HG03196 (cell line): Measurements from ENCODE around the gene PGAM5.
"Not testable (repeated sequence)": the region's sequence is repeated elsewhere in the genome, so short reads cannot be mapped to it uniquely, and the experiment has no call there.

ENCODE experiments used
- ATAC-seq: cut with Tn5 transposase; IDR thresholded peaks from one replicate; pipeline ENCODE4 v1.9.1; 2021; ENCODE audit not compliant: unreplicated experiment

PGAM5 gene

DNA sequence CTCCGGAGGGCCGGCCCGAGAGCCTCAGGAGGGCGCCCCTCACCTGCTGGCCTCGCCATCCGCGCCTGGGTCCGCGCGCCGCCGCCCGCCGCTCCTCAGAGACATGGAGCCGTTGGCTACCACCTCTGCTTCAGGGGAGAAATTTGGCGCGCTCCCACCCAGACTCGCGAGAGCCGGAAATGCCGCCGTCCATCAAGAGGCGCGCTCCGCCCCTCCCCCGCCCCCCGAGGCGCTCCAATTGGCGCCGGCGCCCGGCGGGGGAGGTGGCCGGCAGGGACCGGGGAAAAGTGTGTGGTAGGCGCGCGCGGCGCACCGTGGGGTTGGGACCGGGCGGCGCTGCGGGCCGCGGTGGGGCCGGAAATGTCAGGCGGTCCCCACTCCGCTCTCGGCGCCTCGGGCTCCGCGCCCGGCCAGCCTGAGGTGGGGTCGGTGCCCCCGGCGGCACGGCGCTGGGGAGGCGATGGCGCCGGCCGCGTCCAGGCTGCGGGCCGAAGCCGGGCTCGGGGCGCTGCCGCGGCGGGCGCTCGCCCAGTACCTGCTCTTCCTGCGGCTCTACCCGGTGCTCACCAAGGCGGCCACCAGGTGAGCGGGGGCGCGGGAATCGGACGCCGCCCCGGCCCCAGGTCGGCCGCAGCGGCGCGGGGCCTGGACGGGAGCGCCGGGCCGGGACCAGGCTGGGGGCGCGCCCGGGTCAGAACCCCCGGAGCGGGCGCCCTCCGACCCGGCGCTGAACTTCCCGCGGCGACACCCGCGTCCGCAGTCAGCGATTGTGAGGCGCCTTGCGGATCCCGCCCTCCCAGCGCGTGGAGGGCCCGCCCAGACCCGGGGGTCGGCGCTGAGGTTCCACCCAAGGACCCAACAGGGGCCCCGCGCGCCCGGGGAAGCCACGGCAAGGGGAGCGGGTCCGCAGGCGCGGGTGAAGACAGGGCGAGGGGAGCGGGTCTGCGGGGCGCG, 23.2 kb upstream of the PGAM5 start, which contains the start of the genes POLE and PXMP2:
POLE (minus strand) TSS at position 132 of the 954 bp plus-strand sequence; CDS start at position 105, 27 bp downstream.
PXMP2 (plus strand) TSS at position 377 of the 954 bp plus-strand sequence; CDS start at position 461, 84 bp downstream.
- ATAC-seq, result peak; percentile 92

DNA sequence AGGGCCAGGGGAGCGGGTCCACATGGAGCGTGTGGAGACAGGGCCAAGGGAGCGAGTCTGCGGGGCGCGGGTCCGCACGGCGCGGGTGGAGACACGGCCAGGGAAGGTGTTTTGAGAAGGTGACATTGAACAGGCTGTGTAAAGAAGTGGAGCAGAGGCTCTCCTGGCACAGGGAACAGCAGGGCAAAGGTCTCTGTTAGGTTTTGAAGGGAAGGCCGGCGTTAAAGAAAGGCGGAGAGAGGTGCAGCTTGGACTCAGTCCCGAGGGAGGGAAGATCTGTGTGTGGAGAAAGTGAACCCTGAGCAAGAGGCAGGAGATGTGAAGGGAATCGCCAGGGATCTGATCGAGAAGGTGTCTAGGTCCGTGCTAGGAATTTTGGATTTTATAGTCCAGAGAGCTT, 21.4 kb upstream of the PGAM5 start:
- no peak for ATAC-seq

DNA sequence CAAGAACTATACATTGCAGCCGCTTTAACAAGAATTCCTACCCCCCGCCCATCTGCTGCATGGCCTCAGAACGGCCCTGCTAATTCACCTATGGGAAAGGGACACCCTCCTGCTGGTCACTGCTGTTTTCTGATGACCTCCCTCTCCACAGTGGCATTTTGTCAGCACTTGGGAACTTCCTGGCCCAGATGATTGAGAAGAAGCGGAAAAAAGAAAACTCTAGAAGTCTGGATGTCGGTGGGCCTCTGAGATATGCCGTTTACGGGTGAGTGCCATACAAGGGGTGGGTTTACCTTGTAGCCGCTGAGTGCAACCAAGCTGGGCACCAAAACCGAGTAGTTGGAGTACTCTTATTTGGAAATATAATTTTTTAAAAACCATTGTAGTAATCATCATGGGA, 20.5 kb upstream of the PGAM5 start:
- ATAC-seq, result no peak

DNA sequence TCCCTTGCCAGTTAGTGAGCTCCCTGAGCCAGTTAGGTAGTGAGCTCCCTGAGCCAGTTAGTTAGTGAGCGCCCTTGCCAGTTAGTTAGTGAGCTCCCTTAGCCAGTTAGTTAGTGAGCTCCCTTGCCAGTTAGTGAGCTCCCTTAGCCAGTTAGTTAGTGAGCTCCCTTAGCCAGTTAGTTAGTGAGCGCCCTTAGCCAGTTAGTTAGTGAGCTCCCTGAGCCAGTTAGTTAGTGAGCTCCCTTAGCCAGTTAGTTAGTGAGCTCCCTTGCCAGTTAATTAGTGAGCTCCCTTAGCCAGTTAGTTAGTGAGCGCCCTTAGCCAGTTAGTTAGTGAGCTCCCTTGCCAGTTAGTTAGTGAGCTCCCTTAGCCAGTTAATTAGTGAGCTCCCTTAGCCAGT, 18.6 kb upstream of the PGAM5 start:
- not testable (repeated sequence) for ATAC-seq

DNA sequence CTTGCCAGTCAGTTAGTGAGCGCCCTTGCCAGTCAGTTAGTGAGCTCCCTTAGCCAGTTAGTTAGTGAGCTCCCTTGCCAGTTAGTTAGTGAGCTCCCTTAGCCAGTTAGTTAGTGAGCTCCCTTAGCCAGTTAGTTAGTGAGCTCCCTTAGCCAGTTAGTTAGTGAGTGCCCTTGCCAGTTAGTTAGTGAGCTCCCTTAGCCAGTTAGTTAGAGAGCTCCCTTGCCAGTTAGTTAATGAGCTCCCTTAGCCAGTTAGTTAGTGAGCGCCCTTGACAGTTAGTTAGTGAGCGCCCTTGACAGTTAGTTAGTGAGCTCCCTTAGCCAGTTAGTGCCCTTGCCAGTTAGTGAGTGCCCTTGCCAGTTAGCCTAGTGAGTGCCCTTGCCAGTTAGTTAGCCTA, 15.8 kb upstream of the PGAM5 start:
- not testable (repeated sequence) for ATAC-seq

DNA sequence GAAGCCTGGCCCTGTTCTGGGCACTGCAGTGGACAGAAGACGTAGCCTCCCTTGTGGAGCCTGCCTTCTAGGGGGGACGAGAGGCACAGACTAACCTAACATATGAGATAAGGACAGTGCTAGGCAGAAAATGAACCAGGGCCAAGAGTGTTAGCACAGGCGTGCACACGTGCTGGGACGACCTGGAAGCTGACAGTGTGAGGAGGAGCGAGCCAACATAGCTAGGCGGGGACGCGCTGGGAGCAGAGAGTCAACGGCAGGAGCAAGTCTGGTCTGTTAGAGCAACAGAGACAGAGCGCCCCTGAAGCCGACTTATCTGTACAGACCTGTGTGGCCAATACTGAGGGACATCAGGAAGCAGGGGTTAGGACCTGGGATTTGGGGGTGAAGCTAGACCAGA, 15.2 kb upstream of the PGAM5 start:
- ATAC-seq, result no peak

DNA sequence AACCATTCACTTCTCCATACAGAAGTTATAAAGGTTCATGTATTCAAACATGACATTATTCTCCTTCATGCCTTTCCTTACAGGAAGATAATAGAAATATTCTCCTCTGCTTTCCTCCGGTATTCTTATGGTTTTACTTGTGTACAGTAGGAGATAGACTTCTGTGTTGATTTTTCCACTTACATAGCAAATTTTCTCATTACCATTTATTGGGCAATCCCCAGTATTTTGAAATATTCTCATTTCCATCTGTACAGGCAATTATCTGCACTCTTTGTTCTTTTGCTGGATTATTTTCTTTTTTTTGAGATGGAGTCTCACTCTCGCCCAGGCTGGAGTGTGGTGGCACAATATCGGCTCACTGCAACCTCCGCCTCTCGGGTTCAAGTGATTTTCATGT, 12.3 kb upstream of the PGAM5 start:
- no peak for ATAC-seq

DNA sequence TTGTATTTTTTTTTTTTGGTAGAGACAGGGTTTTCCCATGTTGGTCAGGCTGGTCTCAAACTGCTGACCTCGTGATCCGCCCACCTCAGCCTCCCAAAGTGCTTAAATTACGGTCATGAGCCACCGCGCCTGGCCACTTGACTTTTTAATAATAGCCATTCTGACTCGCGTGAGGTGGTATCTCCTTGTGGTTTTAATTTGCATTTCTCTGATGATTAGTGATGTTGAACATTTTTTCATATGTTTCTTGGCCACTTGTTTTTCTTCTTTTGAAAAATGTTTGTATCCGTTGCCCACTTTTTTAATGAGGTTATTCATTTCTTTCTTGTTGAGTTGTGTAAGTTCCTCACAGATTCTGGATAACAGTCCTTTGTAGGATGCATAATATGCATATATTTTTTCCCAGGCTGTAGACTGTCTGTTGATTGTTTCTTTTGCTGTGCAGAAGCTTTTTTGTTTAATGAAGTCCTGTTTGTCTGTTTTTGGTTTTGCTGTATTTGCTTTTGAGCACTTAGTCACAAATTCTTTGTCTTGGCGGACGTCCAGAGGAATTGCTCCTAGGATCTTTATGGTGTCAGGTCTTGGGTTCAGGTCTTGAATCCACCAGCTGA, 10.3 kb upstream of the PGAM5 start:
- no peak for ATAC-seq

DNA sequence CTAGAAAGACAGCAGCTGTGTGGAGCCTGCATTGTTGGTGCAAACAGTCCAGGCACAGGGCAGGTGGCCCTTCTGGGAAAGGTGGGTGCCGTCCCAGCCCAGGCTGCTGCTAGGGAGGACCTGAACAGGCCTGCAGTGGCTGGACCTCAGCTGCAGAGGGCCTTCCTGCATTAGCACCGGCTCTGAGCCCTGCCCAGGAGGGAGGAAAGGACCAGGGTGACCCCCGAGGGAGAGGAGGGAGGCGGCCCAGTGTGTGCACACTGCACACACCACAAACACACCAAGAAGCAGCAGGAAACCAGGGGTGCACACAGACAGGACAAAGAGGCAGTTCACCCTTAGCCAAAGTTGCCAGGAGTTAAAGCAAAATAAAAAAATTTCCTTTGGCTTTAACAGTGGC, 8.0 kb upstream of the PGAM5 start:
- ATAC-seq, result no peak

DNA sequence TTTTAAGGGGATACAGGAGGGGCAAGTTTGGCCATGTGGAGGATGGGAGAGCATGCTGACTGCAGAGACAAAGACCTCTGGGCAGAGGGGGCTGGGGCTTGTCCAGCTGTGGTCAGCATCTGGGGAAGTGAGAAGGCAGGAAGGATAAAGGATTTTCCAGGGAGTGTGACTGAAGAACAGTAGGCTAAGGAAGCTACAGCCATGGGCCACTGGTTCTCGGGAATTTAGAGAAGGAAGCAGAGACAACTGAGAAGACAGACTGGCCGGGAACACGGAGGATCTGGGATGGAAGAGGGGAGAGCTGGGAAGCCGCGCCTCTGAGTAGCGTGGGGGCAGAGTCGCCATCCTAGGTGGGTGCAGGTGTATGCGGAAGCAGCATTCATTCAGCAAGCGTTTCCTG, 7.0 kb upstream of the PGAM5 start:
- no peak for ATAC-seq

DNA sequence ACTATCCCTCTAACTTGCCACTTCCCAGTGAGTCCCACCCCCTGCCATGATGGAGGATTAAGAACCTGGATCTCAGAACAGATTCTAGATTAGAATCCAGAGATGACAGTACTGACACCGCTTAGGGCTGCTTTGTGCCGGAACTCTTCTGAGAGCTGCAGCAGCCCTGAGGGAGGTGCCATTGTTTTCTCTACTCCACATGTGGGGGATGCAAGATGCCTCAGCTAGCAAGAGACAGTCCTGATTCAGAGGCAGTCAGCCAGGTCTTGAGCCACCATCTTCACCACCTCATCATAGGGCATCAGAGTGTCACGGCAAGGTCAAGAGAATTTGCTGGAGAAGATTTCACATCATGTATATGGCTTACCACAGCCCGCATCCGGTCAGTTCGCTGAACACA, 3.4 kb upstream of the PGAM5 start:
- no peak for ATAC-seq

DNA sequence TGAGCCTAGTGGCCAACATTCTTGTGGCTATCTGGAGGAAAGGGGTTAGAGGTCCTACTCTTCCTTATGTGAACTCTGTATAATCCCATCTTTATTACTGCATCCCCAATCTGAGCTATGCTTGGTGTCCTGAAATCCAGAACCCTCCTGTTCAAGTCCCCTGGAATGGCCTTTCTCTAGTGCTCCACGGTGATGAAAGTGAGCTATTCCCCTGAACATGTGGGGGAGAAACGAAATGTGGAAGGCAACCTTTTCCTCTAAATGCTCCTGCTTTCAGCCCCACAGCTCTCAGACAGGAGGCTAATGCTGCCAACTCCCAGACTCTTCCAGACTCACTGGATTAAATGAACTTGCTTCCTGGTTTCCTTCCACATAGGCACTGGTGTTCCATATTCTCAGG, 2.5 kb upstream of the PGAM5 start:
- no peak for ATAC-seq

DNA sequence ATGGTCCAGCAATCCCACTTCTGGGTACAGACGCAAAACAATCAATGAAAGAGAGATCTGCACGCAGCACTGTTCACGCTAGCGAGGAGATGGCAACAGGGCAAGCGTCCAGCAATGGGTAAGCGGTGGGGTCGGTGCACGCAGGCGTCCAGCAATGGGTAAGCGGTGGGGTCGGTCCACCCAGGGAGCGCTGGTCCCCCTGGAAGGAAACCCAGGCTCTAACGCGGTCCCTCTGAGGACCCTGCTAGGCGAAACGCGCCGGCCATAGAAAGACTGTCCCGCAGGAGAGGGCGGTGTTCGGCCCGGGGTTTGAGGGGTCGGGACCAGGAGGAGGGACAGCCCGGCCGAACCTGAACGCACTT, 618 bp upstream of the PGAM5 start:
- ATAC-seq, result peak; percentile 17

DNA sequence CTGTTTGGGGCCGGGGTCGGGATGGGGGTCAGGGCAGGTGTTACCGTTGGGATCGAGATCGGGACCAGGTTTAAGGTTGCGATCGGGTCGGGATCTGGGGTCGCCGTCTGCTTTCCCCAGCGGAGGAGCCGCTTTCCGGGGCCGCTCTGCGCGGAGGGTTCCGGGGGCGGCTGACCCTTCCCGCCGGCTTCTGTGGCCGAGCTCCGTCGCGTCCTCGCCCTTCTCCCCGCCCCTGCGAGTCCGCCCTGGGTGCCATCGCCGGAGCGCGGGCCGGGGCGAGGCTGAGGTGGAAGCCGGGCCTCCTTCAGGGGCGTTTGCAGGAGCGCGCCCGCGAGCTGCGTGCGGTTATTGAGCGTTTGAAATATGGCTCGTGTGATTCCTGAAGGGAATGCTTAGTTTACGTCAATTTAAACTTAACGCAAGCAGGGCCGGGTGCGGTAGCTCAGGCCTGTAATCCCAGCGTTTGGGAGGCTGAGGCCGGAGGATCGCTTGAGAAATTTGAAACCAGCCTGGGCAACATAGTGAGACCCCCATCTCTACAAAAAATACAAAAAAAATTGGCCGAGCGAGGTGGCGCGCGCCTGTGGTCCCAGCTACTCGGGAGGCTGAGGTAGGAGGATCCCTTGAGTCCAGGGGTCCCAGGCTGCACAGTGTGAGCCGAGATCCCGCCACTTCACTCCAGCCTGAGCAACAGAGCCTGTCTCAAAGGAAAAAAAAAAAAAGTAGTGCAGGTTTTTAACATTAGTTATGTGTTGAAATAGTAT, 620 bp downstream of the PGAM5 start:
- peak; percentile 5 for ATAC-seq

DNA sequence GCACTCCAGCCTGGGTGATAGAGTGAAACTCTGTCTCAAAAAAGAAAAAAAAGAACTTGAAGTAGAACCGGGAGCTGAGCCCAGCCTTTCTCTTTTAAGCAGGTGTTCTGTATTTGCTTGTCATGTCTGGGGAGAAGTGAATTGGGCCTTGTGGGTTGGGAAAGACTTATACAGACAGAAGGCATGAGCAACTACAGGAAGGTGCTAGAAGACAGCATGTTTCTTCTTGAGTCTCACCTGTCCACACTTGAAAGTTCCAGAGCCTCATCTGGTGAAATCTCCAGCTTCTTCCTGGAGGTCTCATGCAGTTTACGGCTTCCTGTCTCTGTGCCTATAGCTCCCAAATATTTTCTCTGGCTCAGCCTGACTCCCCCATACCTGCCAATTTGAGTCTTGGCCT, 2.5 kb downstream of the PGAM5 start:
- no peak for ATAC-seq

DNA sequence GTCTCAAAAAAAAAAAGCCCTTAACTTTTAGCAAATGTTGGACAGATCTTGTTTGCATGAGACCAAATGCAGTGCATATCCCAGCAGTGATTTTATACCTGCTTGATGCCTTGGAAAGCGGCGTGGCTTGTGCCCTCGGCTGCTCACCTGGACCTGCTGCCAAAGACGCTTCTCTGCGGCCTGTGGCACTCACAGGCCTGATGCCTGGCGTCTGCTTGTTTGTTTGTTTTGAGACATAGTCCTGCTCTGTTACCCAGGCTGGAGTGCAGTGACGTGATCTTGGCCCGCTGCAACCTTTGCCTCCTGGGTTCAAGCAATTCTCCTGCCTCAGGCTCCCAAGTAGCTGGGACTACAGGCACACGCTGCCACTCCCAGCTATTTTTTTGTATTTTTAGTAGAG, 5.2 kb downstream of the PGAM5 start:
- ATAC-seq, result no peak

DNA sequence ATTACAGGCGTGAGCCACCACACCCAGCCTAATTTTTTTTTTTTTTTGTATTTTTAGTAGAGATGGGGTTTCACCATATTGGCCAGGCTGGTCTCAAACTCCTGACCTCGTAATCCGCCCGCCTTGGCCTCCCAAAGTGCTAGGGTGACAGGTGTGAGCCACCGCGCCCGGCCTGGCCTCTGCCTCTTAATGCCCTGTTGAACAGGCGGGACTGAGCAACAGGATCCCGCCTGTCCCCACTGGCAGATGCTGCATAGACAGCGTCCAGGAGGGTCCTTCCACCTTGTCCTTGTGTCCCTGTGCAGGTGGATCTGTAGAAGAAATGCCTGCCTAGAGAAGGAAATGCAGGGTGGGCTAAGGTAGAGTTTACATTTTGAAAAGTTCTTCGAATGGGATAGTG, 5.7 kb downstream of the PGAM5 start:
- ATAC-seq, result no peak

DNA sequence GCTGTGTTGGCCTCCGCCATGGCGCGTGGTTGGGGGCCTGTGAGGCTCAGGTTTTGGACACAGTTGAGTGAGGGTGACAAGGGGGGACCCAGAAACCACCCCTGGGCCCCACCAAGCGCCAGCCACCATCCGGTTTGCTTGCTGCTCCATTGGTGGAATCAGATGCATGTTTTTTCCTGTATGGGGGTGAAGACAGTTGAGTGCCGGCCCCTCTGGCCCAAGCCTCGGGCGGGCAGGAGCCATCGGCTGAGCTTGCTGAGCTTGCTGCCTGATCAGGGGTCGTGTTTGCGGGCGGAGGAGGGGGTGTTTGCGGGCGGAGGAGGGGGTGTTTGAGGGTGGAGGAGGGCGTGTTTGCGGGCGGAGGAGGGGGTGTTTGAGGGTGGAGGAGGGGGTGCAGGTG, 6.4 kb downstream of the PGAM5 start:
- no peak for ATAC-seq

DNA sequence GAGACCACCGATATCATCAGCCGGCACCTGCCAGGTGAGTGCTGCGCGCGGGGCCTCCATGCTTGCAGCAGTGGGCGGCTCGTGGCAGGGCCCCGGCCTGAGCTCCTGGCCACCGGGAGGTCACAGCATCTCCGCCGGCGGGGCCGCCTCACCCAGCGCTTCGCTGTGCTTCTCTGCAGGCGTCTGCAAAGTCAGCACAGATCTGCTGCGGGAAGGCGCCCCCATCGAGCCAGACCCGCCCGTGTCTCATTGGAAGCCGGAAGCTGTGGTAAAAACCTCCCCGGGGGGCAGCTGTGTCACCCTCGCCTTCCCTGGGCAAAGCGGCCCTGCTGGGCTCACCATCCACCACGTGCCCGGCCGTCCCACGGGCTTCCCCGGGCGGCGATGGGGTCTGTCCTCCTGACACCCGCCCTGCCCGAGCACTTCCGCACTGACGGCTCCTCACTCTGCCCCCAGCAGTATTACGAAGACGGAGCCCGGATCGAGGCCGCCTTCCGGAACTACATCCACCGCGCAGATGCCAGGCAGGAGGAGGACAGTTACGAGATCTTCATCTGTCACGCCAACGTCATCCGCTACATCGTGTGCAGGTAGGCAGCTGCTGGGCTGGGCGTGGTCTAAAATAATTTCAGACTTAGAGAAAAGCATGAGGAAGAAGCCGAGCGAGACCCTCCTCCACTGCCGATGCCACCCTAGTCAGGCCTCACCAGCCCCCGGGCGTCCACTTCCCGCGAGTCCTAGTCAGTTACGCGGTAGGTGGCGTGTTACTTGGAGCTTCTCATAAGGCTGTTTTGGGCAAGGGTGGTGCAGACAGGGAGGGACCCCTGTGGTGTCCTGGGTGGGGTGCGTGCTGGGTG, 7.1 kb downstream of the PGAM5 start:
- ATAC-seq, result no peak

DNA sequence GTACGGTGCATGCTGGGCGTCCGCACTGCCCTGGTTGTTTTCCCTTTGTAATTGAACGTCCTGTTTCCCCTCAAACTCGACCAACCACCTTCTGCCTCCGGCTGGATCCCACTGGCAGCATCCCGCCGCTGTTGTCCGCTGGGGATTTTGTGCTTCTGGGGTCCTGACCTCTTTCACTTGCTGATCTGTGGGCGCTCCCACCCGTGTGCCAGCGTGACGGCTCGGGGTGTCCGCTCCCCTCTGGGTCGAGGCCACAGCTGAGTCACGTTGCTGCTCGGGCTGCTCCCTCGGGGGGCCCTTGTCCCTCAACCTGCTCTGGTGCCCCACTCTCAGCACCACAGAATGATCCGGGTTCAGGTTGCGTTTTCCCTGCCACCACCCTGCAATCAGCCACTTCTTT, 8.0 kb downstream of the PGAM5 start:
- ATAC-seq, result no peak
